Activated naive CD8-positive, alpha-beta T cell treated with anti-CD3 and anti-CD28 coated beads, Interleukin-2, amount 50 U/mL, for 16 hours (primary cell): ENCODE data around the gene CHP1.
"Not testable (repeated sequence)": the region's sequence is repeated elsewhere in the genome, so short reads cannot be mapped to it uniquely, and the experiment has no call there.

Source experiments
- DNase-seq: peaks from one replicate; pipeline ENCODE4 v3.0.0-alpha.2; 2020; ENCODE audit warnings: low read depth, low spot score

Gene CHP1

DNA sequence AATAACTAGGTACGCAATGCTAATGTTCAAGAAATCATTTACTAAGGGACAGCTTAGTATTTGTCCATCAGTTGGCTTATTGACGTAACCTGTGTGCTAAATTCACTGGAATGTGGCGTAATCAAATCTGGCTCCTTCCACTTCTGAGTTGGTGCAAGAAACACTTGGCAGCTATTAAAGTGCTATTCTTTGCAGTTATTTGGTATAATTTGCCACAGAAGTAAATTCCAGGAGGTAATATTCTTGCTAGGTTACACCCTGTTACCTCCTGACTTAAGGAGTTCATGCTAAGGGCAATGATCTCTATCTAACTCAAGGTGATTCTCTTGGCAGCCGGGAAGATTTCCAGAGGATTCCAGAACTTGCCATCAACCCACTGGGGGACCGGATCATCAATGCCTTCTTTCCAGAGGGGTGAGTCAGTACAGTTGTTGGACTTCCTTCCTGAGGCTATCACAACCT lies 25.5 kb downstream of the CHP1 start:
- no peak for DNase-seq

- DNase-seq: no peak
Observed at GRCh38 chr15:41258750-41259471, 27.8 kb downstream of the CHP1 start.

DNA sequence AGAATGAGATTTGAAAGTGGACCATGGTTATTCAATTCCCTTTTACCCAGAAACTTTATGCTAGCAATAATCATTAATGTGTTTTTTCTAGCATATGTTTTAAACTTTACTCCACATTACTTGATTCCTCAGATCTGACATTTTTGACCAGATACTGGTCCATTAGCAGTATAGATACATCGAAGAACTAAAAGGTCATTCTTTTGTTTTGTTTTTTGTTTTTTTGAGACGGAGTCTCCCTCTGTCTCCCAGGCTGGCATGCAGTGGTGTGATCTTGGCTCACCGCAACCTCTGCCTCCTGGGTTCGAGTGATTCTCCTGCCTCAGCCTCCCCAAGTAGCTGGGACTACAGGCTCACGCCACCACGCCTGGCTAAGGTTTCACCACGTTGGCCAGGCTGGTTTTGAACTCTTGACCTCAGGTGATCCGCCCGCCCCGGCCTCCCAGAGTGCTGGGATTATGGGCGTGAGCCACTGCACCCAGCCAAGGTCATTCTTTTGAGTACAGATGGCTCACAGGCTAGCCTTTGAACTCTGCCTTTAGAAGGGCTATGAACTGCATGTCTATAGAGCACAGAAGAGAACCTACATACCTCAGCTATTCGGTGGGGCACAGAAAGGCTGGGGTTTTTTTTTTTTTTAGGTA lies 28.6 kb downstream of the CHP1 start:
- no peak for DNase-seq

- not testable (repeated sequence) for DNase-seq
Observed at GRCh38 chr15:41260924-41261323, 29.9 kb downstream of the CHP1 start.

DNA sequence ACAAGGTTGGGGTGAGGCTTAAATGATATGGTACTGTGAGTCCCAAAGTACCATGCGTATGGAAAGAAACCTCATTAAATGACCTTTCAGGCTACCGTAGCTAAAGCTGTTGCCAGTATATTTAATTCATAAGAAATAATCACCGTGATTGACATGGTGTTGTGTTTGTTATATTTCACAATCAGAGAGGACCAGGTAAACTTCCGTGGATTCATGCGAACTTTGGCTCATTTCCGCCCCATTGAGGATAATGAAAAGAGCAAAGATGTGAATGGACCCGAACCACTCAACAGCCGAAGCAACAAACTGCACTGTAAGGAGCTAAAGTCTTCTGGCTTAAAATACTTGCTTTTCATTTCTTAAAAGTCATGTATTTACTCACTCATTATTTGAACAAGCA lies 31.5 kb downstream of the CHP1 start:
- DNase-seq: no peak

DNA sequence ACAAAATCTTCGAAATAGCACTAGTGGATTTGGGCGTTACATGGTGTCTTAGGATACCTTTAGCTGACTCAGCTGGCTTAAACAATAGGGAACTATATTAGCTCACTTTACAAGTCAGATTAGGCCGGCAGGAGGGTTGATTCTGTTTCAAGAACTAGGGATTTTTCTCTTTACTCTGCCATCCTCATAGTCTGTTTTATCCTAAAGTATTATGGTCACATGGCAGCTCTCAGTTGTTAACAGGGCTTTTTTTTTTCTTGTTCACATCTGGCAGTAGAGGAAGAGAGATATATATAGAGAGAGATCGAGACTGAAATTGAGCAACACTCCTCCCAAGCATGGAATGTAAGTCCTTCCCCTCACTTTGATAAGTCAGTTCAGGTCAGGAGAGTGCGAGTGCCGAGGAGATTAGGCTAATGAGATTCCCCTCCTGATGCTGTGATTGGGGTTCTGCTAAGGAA lies 32.9 kb downstream of the CHP1 start:
- no peak for DNase-seq

DNA sequence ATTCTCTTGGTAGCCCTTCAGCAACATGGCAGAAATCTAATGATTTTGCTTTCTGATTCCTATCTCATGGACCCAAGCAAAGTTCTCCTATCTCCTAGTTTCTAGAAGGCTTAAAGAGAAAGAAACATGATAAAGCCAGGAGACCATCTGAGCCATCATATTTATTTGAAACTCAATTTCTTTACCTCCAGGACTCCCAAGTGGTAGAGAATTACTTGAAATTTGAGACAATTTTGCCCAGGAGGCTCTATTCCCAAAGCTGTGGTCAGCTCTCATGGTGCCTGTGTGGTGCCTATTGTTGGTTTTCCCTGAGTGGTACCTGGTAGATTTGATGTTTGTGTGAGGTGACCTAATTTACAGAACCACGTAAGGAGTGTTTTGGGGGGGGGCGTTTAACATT lies 38.8 kb downstream of the CHP1 start:
- DNase-seq: no peak

DNA sequence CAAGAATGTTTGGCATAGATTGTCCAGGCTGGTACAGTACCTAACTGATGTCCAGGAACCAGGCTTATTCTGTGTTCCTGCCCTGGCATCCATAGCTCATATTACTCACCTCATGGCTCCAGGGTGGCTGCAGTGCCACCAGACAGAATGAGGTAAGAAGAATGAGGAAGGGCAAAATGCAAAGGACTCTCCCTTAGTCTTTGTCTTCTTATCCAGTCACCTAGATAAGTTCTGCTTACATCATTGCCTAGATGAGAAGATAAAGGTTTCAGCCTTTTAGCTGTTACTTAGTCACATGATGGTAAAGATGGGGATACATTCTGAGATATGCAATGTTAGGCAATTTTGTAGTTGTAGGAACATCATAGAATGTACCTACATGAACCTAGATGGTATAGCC lies 45.8 kb downstream of the CHP1 start:
- DNase-seq: no peak

DNA sequence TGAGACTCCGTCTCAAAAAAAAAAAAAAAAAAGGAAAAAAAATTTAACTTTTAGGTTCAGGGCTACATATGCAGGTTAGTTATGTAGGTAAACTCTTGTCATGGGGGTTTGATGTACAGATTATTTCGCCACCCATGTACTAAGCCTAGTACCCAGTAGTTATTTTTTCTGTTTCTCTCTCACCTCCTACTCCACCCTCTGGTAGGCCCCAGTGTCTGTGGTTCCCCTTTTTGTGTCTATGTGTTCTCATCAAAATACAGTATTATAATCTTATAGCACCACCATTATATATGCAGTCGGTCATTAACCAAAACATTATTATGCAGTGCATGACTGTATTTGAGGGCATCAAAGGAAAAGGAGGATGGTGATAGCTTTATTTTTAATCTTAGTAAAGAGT lies 47.3 kb downstream of the CHP1 start:
- DNase-seq: no peak

- DNase-seq: no peak
Observed at GRCh38 chr15:41279535-41280283, 48.6 kb downstream of the CHP1 start.

DNA sequence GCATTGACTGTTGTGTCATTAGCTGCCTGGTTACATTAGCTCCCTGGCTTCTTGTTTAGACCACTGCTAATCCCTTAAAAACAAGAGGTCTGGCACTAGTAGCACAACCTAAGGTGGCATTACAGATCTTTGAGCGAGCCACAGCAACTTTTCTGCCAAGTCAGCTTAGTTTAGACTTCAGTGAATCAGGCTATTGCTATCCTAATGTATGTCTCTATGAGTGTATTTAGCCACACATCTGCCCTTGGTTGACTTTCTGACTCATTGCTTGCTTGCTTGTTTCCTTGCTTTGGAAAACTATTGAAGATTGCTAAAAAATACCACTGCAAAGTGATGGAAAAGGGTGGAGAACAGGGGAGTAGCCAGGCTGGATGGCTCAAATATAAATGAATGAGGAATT lies 50.2 kb downstream of the CHP1 start:
- DNase-seq: no peak

DNA sequence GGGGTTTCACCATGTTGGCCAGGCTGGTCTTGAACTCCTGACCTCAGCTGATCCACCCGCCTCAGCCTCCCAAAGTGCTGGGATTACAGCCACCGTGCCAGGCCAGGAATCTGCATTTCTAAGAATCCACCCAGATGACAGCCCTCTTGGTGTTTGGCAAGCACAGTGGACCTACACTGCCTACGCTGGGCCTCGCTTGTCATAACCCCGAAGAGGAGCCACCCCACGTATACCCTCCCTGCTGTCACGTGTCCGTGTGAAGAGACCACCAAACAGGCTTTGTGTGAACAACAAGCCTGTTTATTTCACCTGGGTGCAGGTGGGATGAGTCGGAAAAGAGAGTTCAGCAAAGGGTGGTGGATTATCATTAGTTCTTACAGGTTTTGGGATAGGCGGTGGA lies 51.4 kb downstream of the CHP1 start:
- DNase-seq: not testable (repeated sequence)

DNA sequence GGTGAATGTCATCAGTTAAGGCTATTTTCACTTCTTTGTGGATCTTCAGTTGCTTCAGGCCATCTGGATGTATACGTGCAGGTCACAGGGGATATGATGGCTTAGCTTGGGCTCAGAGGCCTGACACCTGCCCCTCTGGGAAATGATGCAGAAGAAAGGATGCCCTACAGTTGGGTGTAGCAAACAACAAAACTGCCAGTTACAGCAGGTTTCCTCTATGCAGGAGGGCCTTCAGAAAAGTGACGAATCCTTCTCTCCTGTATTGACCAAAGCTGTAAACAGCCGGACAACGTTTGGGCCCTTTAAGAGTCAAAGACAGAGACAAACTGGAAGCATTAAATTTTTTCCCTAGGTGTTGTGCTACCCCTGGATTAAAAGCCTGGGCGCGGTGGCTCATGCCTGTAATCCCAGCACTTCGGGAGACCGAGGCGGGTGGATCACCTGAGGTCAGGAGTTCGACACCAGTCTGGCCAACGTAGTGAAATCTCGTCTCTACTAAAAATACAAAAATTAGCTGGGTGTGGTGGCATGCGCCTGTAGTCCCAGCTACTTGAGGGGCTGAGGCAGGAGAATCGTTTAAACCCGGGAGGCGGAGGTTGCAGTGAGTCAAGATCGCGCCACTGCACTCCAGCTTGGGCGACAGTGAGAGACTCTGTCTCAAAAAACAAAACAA lies 52.0 kb downstream of the CHP1 start:
- not testable (repeated sequence) for DNase-seq

GRCh38 chr15:41283653-41284426 lies 52.8 kb downstream of the CHP1 start:
- DNase-seq: peak; percentile 94

DNA sequence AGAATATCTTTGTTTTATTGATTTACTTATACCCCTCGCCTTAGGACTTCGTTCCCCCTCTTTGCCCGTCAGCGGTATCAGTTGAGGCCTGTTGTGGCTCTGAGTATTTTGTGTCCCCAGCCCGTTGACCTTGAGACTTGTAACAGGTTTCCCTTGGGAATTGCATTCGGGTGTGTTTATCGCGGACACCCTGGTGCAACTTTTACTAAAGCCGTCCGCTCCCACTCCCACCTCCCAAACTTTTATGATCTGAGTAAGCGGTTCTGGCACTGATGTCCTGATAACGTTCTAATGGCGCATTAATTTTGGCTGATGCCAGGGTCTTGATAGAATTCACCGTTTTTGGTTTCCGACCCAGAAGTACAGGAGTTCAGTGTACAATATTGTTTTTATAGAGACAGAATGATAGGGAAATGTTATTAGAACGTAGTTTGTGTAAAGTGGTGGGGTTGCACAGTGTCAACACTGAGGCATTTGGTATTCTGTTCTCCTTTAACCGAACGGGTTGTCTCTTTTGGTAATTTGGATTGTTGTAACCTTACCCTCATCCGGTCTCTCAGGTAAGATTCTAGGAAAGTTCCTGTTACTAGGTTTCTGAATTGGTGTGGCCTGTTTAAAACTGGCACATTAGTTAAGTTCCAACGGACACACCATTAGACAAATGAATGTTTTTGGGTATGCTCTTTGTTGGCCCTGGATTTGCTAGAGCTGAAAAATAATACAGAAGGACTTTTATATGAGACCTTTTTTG lies 53.5 kb downstream of the CHP1 start:
- no peak for DNase-seq

DNA sequence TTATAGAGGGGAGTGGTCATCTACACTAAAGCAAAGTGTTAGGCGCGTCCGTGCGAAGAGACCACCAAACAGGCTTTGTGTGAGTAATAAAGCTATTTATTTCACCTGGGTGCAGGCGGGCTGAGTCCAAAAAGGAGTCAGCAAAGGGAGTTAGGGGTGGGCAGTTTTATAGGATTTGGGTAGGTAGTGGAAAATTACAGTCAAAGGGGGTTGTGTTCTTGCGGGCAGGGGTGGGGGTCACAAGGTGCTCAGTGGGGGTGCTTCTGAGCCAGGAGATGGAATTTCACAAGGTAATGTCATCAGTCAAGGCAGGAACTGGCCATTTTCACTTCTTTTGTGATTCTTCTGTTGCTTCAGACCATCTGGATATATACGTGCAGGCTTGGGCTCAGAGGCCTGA lies 54.2 kb downstream of the CHP1 start:
- DNase-seq: no peak

GRCh38 chr15:41286665-41287333 lies 55.7 kb downstream of the CHP1 start:
- no peak for DNase-seq

GRCh38 chr15:41288464-41288863 lies 57.4 kb downstream of the CHP1 start:
- DNase-seq: no peak

DNA sequence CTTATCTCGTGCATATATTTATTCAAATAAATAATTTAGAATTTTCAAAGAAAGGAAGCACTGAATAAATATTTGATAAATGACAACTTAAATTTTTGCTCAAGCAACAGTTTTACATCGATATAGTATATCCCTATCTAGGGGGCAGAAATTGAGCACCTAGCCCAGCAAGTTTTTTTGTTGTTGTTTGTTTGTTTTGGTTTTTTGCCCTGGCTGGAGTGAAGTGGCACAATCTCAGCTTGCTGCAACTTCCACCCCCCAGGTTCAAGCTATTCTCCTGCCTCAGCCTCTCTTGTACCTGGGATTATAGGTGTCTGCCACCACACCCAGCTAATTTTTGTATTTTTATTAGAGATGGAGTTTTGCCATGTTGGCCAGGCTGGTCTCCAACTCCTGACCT lies 58.9 kb downstream of the CHP1 start:
- DNase-seq: no peak

- no peak for DNase-seq
Observed at GRCh38 chr15:41291065-41291631, 60.1 kb downstream of the CHP1 start.
